Activated CD4-positive, alpha-beta T cell treated with anti-CD3 and anti-CD28 coated beads, Interleukin-2, amount 10 ng/mL, durations not matched to agents 7 days and 5 days (primary cell): ENCODE data around the gene TSNAX. TPM values are rescaled to one million over a fixed set of nuclear protein-coding genes. Genes with fewer than 3 reads are reported as not detected.
"Not testable (repeated sequence)": the region's sequence is repeated elsewhere in the genome, so short reads cannot be mapped to it uniquely, and the experiment has no call there.

Experiments
- CTCF ChIA-PET: fragments of 350-600 bp; sonication (Branson Sonifier 250); formaldehyde crosslinking; loops from one replicate; lab custom pipeline; 2021; ENCODE audit warnings: antibody characterized with exemption; lab: Charles Lee
- POLR2A ChIA-PET: fragments of 350-600 bp; sonication (Branson Sonifier 250); formaldehyde crosslinking; loops from one replicate; lab custom pipeline; 2021; ENCODE audit warnings: antibody characterized with exemption; lab: Charles Lee
- DNase-seq: peaks from one replicate; pipeline ENCODE4 v3.0.0-alpha.2; 2020
- H3K27ac Mint-ChIP-seq: one replicate; pipeline ENCODE4 v1.8.0; 2021; ENCODE audit warnings: mild to moderate bottlenecking, moderate library complexity, mixed read lengths
- H3K27me3 Mint-ChIP-seq: one replicate; pipeline ENCODE4 v1.8.0; 2021; ENCODE audit warnings: mixed read lengths
- H3K36me3 Mint-ChIP-seq: one replicate; pipeline ENCODE4 v1.8.0; 2021; ENCODE audit warnings: low read depth, mixed read lengths
- H3K4me1 Mint-ChIP-seq: one replicate; pipeline ENCODE4 v1.8.0; 2021; ENCODE audit warnings: mixed read lengths
- H3K4me3 Mint-ChIP-seq: one replicate; pipeline ENCODE4 v1.8.0; 2021; ENCODE audit warnings: mild to moderate bottlenecking, moderate library complexity, mixed read lengths
- H3K9me3 Mint-ChIP-seq: one replicate; pipeline ENCODE4 v1.8.0; 2021; ENCODE audit warnings: mixed read lengths
- total RNA-seq, 2 experiments: library from RNA; stranded (reverse); gene quantifications; one replicate each; pipeline ENCODE4 v1.2.3, GENCODE V29; 2021

The TSNAX gene
- total RNA-seq, 2 experiments from 2014 or later, result 44.5 to 49.3 TPM

- no peak overlapping the region for H3K27ac Mint-ChIP-seq
- no peak for DNase-seq
- ChIA-PET CTCF (interaction anchor here (1.7 kb wide), 1 partner anchor 22 kb away, joined by 4 read pairs; no protein-coding TSS in a partner anchor), POLR2A (no interaction called here)
- peaks cover 25% of the 10 kb centered on the region for H3K36me3 Mint-ChIP-seq
- H3K4me1 Mint-ChIP-seq, result peaks cover 21% of the 10 kb centered on the region
- H3K27me3 Mint-ChIP-seq, result no peaks in the 10 kb centered on the region
- no peaks in the 10 kb centered on the region for H3K9me3 Mint-ChIP-seq
- H3K4me3 Mint-ChIP-seq, result no peak overlapping the region
These were observed 28.9 kb downstream of the TSNAX start for GRCh38 chr1:231557411-231557810.

GRCh38 chr1:231557898-231558707 is 29.6 kb downstream of the TSNAX start:
- ChIA-PET POLR2A (interaction anchor here (0.5 kb wide), 1 partner anchor 63 kb away, joined by 3 read pairs; no protein-coding TSS in a partner anchor), CTCF (interaction anchor here (1.1 to 1.7 kb wide), 2 partner anchors 18 to 23 kb away, joined by 3 to 4 read pairs; no protein-coding TSS in a partner anchor)
- no peak for DNase-seq
- Mint-ChIP-seq H3K4me3 (no peak overlapping the region), H3K9me3 (no peaks in the 10 kb centered on the region), H3K27me3 (no peaks in the 10 kb centered on the region), H3K36me3 (peaks cover 23% of the 10 kb centered on the region), H3K4me1 (peaks cover 21% of the 10 kb centered on the region), H3K27ac (no peak overlapping the region)

GRCh38 chr1:231558708-231559185 is 30.3 kb downstream of the TSNAX start:
- Mint-ChIP-seq H3K27ac (no peak overlapping the region), H3K36me3 (peaks cover 29% of the 10 kb centered on the region), H3K4me1 (peaks cover 21% of the 10 kb centered on the region), H3K4me3 (no peak overlapping the region), H3K27me3 (no peaks in the 10 kb centered on the region), H3K9me3 (no peaks in the 10 kb centered on the region)
- ChIA-PET CTCF (interaction anchor here (1.1 to 1.7 kb wide), 2 partner anchors 17 to 24 kb away, joined by 3 to 4 read pairs; no protein-coding TSS in a partner anchor), POLR2A (interaction anchor here (0.5 kb wide), 1 partner anchor 62 kb away, joined by 3 read pairs; no protein-coding TSS in a partner anchor)
- DNase-seq, result no peak

GRCh38 chr1:231561647-231562383 is 33.3 kb downstream of the TSNAX start:
- Mint-ChIP-seq H3K9me3 (no peaks in the 10 kb centered on the region), H3K27ac (no peak overlapping the region), H3K4me1 (peaks cover 11% of the 10 kb centered on the region), H3K4me3 (no peak overlapping the region), H3K36me3 (peaks cover 28% of the 10 kb centered on the region), H3K27me3 (no peaks in the 10 kb centered on the region)
- CTCF ChIA-PET, result no interaction called here
- no peak for DNase-seq
- POLR2A ChIA-PET, result no interaction called here

DNA sequence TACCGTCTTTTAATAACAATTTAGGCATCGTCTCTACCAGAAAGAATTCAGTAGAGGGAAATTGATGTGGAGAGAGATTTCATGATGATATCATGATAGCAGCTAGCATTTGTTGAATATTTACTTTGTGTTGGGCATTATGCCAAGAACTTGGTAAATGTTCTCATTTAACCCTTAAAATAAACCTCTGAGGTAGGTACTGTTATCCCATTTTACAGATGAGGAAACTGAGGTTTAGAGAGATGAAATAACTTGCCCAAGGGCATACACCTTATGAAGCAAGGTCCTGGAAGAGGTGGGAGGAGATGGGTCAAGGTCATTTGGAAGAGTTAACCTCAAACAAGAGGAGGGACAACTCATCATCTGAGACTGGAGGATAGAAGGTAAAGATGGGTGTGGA is 34.8 kb downstream of the TSNAX start:
- no peaks in the 10 kb centered on the region for H3K9me3 Mint-ChIP-seq
- H3K27me3 Mint-ChIP-seq, result no peaks in the 10 kb centered on the region
- peaks cover 3% of the 10 kb centered on the region for H3K4me1 Mint-ChIP-seq
- H3K27ac Mint-ChIP-seq, result no peak overlapping the region
- no peak for DNase-seq
- peaks cover 39% of the 10 kb centered on the region for H3K36me3 Mint-ChIP-seq
- POLR2A ChIA-PET, result no interaction called here
- CTCF ChIA-PET, result interaction anchor here (0.7 kb wide), 1 partner anchor 145 kb away, joined by 3 read pairs; no protein-coding TSS in a partner anchor
- H3K4me3 Mint-ChIP-seq, result no peak overlapping the region

- Mint-ChIP-seq H3K27me3 (no peaks in the 10 kb centered on the region), H3K4me3 (no peak overlapping the region), H3K4me1 (no peaks in the 10 kb centered on the region), H3K9me3 (no peaks in the 10 kb centered on the region), H3K36me3 (peaks cover 38% of the 10 kb centered on the region), H3K27ac (no peak overlapping the region)
- DNase-seq, result no peak
- ChIA-PET CTCF (no interaction called here), POLR2A (no interaction called here)
These were observed 35.9 kb downstream of the TSNAX start for GRCh38 chr1:231564373-231564772.

DNA sequence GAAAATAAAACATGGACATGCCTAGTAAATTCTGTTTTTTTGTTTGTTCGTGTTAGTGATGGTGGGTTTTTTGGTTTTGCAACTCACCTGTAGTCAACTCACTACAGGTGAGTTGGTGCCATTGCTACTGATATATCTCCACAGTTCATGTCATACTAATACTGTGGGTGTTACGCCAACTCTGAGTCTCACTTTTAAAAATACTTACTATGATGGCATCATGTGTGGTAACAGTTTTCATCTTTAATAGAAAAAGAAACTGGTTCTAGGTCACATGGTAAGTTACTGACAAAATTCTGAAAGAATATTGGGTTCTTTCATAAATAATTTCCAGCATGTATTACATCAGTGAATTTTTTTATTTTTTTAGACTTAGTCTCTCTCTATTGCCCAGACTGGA is 38.0 kb downstream of the TSNAX start:
- H3K36me3 Mint-ChIP-seq, result peaks cover 39% of the 10 kb centered on the region
- POLR2A ChIA-PET, result no interaction called here
- DNase-seq, result no peak
- no peaks in the 10 kb centered on the region for H3K27me3 Mint-ChIP-seq
- H3K9me3 Mint-ChIP-seq, result no peaks in the 10 kb centered on the region
- CTCF ChIA-PET, result no interaction called here
- H3K4me1 Mint-ChIP-seq, result no peaks in the 10 kb centered on the region
- H3K4me3 Mint-ChIP-seq, result no peak overlapping the region
- no peak overlapping the region for H3K27ac Mint-ChIP-seq

- H3K4me1 Mint-ChIP-seq, H3K27ac Mint-ChIP-seq, CTCF ChIA-PET: not testable (repeated sequence)
These were observed 41.8 kb downstream of the TSNAX start for GRCh38 chr1:231570262-231570661.

DNA sequence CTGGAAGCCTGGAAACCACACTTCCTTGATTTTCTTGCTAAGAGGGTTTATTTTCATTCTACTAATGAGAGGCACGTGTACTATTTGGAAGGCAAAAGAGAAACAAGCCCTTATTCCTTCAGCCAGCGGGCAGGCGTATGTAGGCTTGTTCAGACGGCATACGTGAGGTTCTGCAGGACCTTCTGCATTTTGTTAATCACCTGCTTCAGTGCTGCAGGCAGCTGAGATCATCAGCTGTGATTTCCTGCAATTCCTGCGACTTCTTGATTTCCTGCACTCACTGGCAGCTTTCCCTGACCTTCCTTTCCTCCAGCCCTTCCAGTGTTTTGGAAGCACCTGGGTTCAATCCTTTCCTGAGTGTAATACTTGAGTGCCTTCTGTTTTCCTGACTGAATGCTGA is 43.4 kb downstream of the TSNAX start:
- no peaks in the 10 kb centered on the region for H3K4me1 Mint-ChIP-seq
- H3K27ac Mint-ChIP-seq, result no peak overlapping the region
- peaks cover 14% of the 10 kb centered on the region for H3K36me3 Mint-ChIP-seq
- no peaks in the 10 kb centered on the region for H3K27me3 Mint-ChIP-seq
- no peak for DNase-seq
- no peaks in the 10 kb centered on the region for H3K9me3 Mint-ChIP-seq
- no peak overlapping the region for H3K4me3 Mint-ChIP-seq
- CTCF ChIA-PET, result no interaction called here
- POLR2A ChIA-PET, result no interaction called here

More at GRCh38 chr1:231570262-231570661, 41.8 kb downstream of the TSNAX start:
- POLR2A ChIA-PET, H3K4me3 Mint-ChIP-seq, H3K9me3 Mint-ChIP-seq, H3K27me3 Mint-ChIP-seq, DNase-seq: not testable (repeated sequence)
- peaks cover 22% of the 10 kb centered on the region for H3K36me3 Mint-ChIP-seq

GRCh38 chr1:231575472-231575871 is 47.0 kb downstream of the TSNAX start:
- Mint-ChIP-seq H3K9me3 (no peaks in the 10 kb centered on the region), H3K27me3 (no peaks in the 10 kb centered on the region), H3K36me3 (no peaks in the 10 kb centered on the region), H3K27ac (no peak overlapping the region), H3K4me1 (no peaks in the 10 kb centered on the region), H3K4me3 (no peak overlapping the region)
- DNase-seq, result no peak
- POLR2A ChIA-PET, result no interaction called here
- CTCF ChIA-PET, result interaction anchor here (1.4 kb wide), 1 partner anchor 17 kb away, joined by 3 read pairs; no protein-coding TSS in a partner anchor

DNA sequence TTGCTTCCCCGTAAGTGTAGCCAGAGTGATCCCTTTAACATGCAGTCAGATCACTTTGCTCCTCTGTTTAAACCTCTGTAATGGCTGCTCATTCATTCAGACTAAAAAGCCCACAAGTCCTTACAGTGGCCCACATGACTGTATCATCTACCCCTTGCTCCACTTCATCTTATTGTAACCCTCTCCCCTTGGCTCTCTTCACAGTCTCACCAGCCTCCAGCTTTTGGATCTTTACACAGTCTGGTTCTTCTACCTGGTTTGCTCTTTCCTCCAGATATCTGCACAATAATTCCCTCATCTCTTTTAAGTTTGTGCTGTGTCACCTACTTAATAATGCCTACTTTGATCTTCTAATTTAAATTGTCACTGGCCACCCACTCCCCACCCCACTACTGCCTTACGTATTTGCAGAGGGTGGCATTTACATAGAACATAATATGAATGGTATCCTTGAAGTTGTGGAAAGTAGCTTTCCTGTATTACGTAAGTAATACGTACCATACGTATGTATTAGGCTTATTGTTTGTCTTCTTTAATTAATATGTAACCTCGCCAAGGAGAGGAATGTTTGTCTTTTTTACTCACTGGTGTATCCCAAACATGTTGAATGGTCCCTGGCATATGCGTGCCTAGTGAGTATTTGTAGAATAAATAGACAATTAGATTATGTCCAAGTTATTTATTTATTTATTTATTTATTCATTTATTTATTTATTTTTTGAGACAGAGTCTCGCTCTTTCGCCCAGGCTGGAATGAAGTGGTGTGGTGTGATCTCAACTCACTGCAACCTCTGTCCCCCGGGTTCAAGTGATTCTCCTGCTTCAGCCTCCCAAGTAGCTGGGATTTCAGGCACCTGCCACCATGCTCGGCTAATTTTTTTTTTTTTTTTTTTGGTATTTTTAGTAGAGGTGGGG is 48.6 kb downstream of the TSNAX start:
- ChIA-PET POLR2A (no interaction called here), CTCF (interaction anchor here (0.6 kb wide), 1 partner anchor 102 kb away, joined by 3 read pairs; no protein-coding TSS in a partner anchor)
- H3K4me3 Mint-ChIP-seq, result no peak overlapping the region
- DNase-seq, result no peak
- H3K36me3 Mint-ChIP-seq, result no peaks in the 10 kb centered on the region
- no peaks in the 10 kb centered on the region for H3K4me1 Mint-ChIP-seq
- H3K9me3 Mint-ChIP-seq, result no peaks in the 10 kb centered on the region
- H3K27ac Mint-ChIP-seq, result no peak overlapping the region
- H3K27me3 Mint-ChIP-seq, result no peaks in the 10 kb centered on the region

GRCh38 chr1:231580874-231581273 is 52.4 kb downstream of the TSNAX start:
- no peaks in the 10 kb centered on the region for H3K36me3 Mint-ChIP-seq
- ChIA-PET CTCF (no interaction called here), POLR2A (no interaction called here)
- H3K9me3 Mint-ChIP-seq, result no peaks in the 10 kb centered on the region
- DNase-seq, result no peak
- H3K4me3 Mint-ChIP-seq, result no peak overlapping the region
- no peaks in the 10 kb centered on the region for H3K27me3 Mint-ChIP-seq
- H3K4me1 Mint-ChIP-seq, result no peaks in the 10 kb centered on the region
- H3K27ac Mint-ChIP-seq, result no peak overlapping the region
